Suprapubic skin (tissue), 4 donors: ENCODE measurements around the gene AFF2. TPM values are rescaled to one million over a fixed set of nuclear protein-coding genes. Genes with fewer than 3 reads are reported as not detected.

Source experiments
- DNase-seq, 2 donors: peaks; one replicate each; pipeline ENCODE4 v3.0.0-alpha.2; 2019; ENCODE audit warnings: low spot score in 2 of 2
- H3K27ac ChIP-seq: fragments of 200-600 bp; sonication (generic); one replicate; pipeline ENCODE4 v1.5.1; 2019
- H3K27me3 ChIP-seq: fragments of 200-600 bp; sonication (generic); one replicate; pipeline ENCODE4 v1.5.1; 2019
- H3K36me3 ChIP-seq: fragments of 200-600 bp; sonication (generic); one replicate; pipeline ENCODE4 v1.5.1; 2019
- H3K4me1 ChIP-seq: fragments of 200-600 bp; sonication (generic); one replicate; pipeline ENCODE4 v1.5.1; 2019
- H3K4me3 ChIP-seq: fragments of 200-600 bp; sonication (generic); one replicate; pipeline ENCODE4 v1.5.1; 2019; ENCODE audit warnings: mild to moderate bottlenecking
- H3K9me3 ChIP-seq: fragments of 200-600 bp; sonication (generic); one replicate; pipeline ENCODE4 v1.5.1; 2019
- EP300 ChIP-seq: sonication (generic); formaldehyde crosslinking; IDR thresholded peaks from one replicate; pipeline ENCODE4 v1.6.1; 2017; ENCODE audit warnings: antibody characterized with exemption
- POLR2A ChIP-seq, 2 donors: fragments of 450-650 bp; IDR thresholded peaks; one replicate each; pipeline ENCODE4 v1.6.1; 2017; ENCODE audit warnings: antibody characterized with exemption in 2 of 2, mild to moderate bottlenecking in 2 of 2, moderate library complexity in 2 of 2
- POLR2AphosphoS5 ChIP-seq, 3 donors: sonication (generic); formaldehyde crosslinking; IDR thresholded peaks; one replicate each; pipeline ENCODE4 v1.6.1; 2017; ENCODE audit warnings: antibody characterized with exemption in 3 of 3
- WGBS: methylation state at CpG from one replicate; pipeline ENCODE4 v1.1.5; 2018; 5-methylcytosine and 5-hydroxymethylcytosine counted together
- total RNA-seq, 4 donors: library from RNA; depleted of rRNA; stranded (reverse); fragments of >200 nt; gene quantifications; one replicate each; pipeline ENCODE4 v1.1.0, GENCODE V29; 2016
- TF ChIP-seq, protein P1 (sequence below), 2 donors: fragments of 200-600 bp in 1 of 2; fragments of 450-650 bp in 1 of 2; sonication (generic) in 1 of 2; IDR thresholded peaks; one replicate each; pipeline ENCODE4 v1.5.1; 2016 to 2019; ENCODE audit warnings: antibody characterized with exemption in 2 of 2, mild to moderate bottlenecking in 1 of 2, moderate library complexity in 1 of 2

AFF2 gene
- total RNA-seq, 4 donors from 2014 or later = 0.72 to 3.0 (median 1.6) TPM

GRCh38 chrX:148854306-148854705, 353.9 kb downstream of the AFF2 start:
- WGBS = 41% methylated on average over 4 of the region's 4 CpGs
- TF ChIP-seq POLR2AphosphoS5 (IDR thresholded peaks at IDR 0.05) (no peak), EP300 (no peak), POLR2A (IDR thresholded peaks at IDR 0.05) (no peak)
- TF ChIP-seq, protein P1, sequence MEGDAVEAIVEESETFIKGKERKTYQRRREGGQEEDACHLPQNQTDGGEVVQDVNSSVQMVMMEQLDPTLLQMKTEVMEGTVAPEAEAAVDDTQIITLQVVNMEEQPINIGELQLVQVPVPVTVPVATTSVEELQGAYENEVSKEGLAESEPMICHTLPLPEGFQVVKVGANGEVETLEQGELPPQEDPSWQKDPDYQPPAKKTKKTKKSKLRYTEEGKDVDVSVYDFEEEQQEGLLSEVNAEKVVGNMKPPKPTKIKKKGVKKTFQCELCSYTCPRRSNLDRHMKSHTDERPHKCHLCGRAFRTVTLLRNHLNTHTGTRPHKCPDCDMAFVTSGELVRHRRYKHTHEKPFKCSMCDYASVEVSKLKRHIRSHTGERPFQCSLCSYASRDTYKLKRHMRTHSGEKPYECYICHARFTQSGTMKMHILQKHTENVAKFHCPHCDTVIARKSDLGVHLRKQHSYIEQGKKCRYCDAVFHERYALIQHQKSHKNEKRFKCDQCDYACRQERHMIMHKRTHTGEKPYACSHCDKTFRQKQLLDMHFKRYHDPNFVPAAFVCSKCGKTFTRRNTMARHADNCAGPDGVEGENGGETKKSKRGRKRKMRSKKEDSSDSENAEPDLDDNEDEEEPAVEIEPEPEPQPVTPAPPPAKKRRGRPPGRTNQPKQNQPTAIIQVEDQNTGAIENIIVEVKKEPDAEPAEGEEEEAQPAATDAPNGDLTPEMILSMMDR (IDR thresholded peaks at IDR 0.05) = no peak
- Histone ChIP-seq H3K27ac (no peak overlapping the region), H3K27me3 (no peaks in the 10 kb centered on the region), H3K36me3 (no peaks in the 10 kb centered on the region), H3K9me3 (no peaks in the 10 kb centered on the region), H3K4me3 (no peak overlapping the region), H3K4me1 (no peaks in the 10 kb centered on the region)
- DNase-seq = no peak

DNA sequence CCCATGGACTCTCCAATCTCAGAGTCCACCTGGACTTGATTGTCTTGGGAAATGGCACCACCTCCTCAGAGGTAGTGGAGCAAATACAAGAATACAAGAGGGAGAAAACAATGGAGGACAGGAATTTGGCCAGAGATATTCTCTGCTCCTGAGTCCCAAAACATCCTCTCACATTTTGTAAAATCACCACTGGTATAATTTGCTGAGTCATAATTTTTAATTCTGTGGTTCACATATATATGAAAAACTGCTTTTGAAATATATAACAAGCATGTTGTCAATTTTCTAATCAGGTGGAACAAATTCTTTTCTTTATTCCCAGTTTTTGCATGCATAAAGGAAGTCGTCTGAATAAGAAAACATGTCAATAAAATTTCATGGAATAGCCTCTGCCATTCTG, 356.1 kb downstream of the AFF2 start:
- Histone ChIP-seq H3K4me1 (no peaks in the 10 kb centered on the region), H3K27me3 (no peaks in the 10 kb centered on the region), H3K9me3 (no peaks in the 10 kb centered on the region), H3K36me3 (no peaks in the 10 kb centered on the region), H3K27ac (no peak overlapping the region), H3K4me3 (no peak overlapping the region)
- TF ChIP-seq POLR2AphosphoS5 (IDR thresholded peaks at IDR 0.05) (no peak), EP300 (no peak), POLR2A (IDR thresholded peaks at IDR 0.05) (no peak)
- TF ChIP-seq, protein P1 (IDR thresholded peaks at IDR 0.05) = no peak
- WGBS = 35% methylated on average over 1 of the region's 1 CpG
- no peak for DNase-seq

DNA sequence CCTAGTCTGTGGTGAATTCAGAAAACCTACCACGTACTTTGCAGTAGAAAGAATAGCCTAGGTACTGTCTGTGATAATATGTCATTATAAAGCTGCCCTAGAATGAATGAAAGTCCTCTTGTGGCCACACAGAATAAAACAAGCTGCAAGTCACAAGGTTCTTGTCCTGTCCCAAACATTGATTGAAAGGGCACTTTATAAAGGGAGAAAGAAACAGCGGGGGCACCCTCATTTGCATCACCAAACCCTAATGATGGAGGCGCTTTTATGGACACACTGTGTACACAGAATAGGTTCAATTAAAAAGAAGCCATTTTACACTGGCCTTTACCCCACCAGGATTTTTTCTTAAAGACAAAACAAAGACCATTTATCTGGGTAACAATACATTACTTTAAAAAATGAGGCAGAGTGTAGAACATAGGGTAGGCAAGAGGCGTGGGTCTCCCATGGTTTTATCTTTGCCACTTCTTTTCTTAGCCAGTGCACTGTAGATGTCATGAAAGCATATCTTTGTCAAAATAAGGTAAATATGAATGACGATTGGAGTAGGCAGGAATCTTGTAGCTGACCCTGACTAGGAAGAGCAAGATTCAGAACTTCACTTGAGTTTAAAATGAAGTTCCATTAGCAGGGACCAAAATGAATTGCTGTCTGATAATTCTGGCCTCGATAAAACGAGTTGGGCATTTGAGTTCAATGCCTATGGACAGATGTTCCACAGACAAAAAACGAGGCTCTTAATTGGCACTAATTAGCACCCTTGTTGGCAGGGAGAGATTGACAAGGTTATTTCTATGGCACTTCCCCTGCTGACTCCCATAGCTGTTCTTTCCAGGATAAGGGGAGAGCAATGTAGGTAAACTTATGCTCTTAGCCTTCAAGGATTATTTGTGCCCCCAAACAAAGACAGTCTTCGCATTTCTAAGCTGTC, 365.1 kb downstream of the AFF2 start:
- TF ChIP-seq, protein P1 (IDR thresholded peaks at IDR 0.05) = no peak
- no peak for TF ChIP-seq POLR2AphosphoS5 (IDR thresholded peaks at IDR 0.05)
- no peaks in the 10 kb centered on the region for H3K9me3 ChIP-seq
- no peak overlapping the region for H3K4me3 ChIP-seq
- no peaks in the 10 kb centered on the region for H3K27me3 ChIP-seq
- H3K27ac ChIP-seq = no peak overlapping the region
- H3K36me3 ChIP-seq = no peaks in the 10 kb centered on the region
- no peak for DNase-seq
- H3K4me1 ChIP-seq = no peaks in the 10 kb centered on the region
- WGBS = 52% methylated on average over 9 of the region's 9 CpGs

- Histone ChIP-seq H3K4me1 (no peaks in the 10 kb centered on the region), H3K4me3 (no peak overlapping the region), H3K9me3 (no peaks in the 10 kb centered on the region), H3K36me3 (no peaks in the 10 kb centered on the region), H3K27me3 (no peaks in the 10 kb centered on the region), H3K27ac (no peak overlapping the region)
- TF ChIP-seq, protein P1 (IDR thresholded peaks at IDR 0.05) = no peak
- TF ChIP-seq POLR2AphosphoS5 (IDR thresholded peaks at IDR 0.05) (no peak), POLR2A (IDR thresholded peaks at IDR 0.05) (no peak), EP300 (no peak)
- DNase-seq = no peak
- WGBS = 78% methylated on average over 2 of the region's 2 CpGs
Observed at GRCh38 chrX:148867596-148867995, 367.2 kb downstream of the AFF2 start.

- 50% methylated on average over 7 of the region's 7 CpGs for WGBS
- H3K4me1 ChIP-seq = no peaks in the 10 kb centered on the region
- no peaks in the 10 kb centered on the region for H3K27me3 ChIP-seq
- H3K36me3 ChIP-seq = no peaks in the 10 kb centered on the region
- TF ChIP-seq POLR2A (IDR thresholded peaks at IDR 0.05) = no peak
- H3K27ac ChIP-seq = no peak overlapping the region
- DNase-seq = no peak
- no peaks in the 10 kb centered on the region for H3K9me3 ChIP-seq
- H3K4me3 ChIP-seq = no peak overlapping the region
Observed at GRCh38 chrX:148871422-148872160, 371.2 kb downstream of the AFF2 start.
